Measurements from ENCODE around the gene NKAIN4.
A peak's percentile ranks its signal among the peaks of the same experiment; 100 is the strongest.

The NKAIN4 gene

GRCh38 chr20:63217706-63218105 lies 36.6 kb downstream of the NKAIN4 start:
- DNase-seq, result no peak

- no peak for DNase-seq
These were observed 37.3 kb downstream of the NKAIN4 start for GRCh38 chr20:63216849-63217471.

- DNase-seq, result peak; percentile 93
These were observed 38.0 kb downstream of the NKAIN4 start, which contains the start of gene YTHDF1 for GRCh38 chr20:63216041-63216848. Gene YTHDF1 (minus strand): TSS chr20:63216131. CDS start chr20:63215892, 239 bp downstream.

GRCh38 chr20:63215101-63216040 lies 38.9 kb downstream of the NKAIN4 start:
- no peak for DNase-seq

- DNase-seq, result no peak
These were observed 39.7 kb downstream of the NKAIN4 start for GRCh38 chr20:63214514-63214913.

GRCh38 chr20:63212792-63213191 lies 41.5 kb downstream of the NKAIN4 start:
- DNase-seq, result no peak

GRCh38 chr20:63212393-63212730 lies 41.9 kb downstream of the NKAIN4 start:
- no peak for DNase-seq

- DNase-seq, result no peak
These were observed 44.2 kb downstream of the NKAIN4 start for GRCh38 chr20:63210011-63210605.

- DNase-seq, result no peak
These were observed 45.8 kb downstream of the NKAIN4 start for GRCh38 chr20:63208346-63208909.

GRCh38 chr20:63206878-63207277 lies 47.4 kb downstream of the NKAIN4 start:
- DNase-seq, result no peak

- DNase-seq, result no peak
These were observed 48.4 kb downstream of the NKAIN4 start for GRCh38 chr20:63205896-63206295.

- no peak for DNase-seq
These were observed 49.9 kb downstream of the NKAIN4 start for GRCh38 chr20:63204362-63204761.

- no peak for DNase-seq
These were observed 51.3 kb downstream of the NKAIN4 start for GRCh38 chr20:63202811-63203526.

- no peak for DNase-seq
These were observed 52.2 kb downstream of the NKAIN4 start for GRCh38 chr20:63202021-63202420.

GRCh38 chr20:63198606-63199005 lies 55.7 kb downstream of the NKAIN4 start:
- no peak for DNase-seq

GRCh38 chr20:63196768-63197470 lies 57.3 kb downstream of the NKAIN4 start:
- DNase-seq, result no peak

- no peak for DNase-seq
These were observed 59.5 kb downstream of the NKAIN4 start for GRCh38 chr20:63194797-63195173.

GRCh38 chr20:63194007-63194796 lies 60.1 kb downstream of the NKAIN4 start:
- no peak for DNase-seq

GRCh38 chr20:63192721-63193120 lies 61.5 kb downstream of the NKAIN4 start:
- no peak for DNase-seq

GRCh38 chr20:63191400-63191799 lies 62.9 kb downstream of the NKAIN4 start:
- no peak for DNase-seq
